ENCODE data around the gene OR52W1.

- TF ChIP-seq CTCF (conservative IDR thresholded peaks at IDR 0.05; ENCODE audit: low read depth, low read length) (no peak), EZH2 (IDR thresholded peaks at IDR 0.05; ENCODE audit: borderline replicate concordance, low read depth, low read length, poor library complexity, severe bottlenecking) (no peak)
Observed at GRCh38 chr11:6240139-6240538, 41.1 kb downstream of the OR52W1 start.

Measured in A673 (cell line).